SJSA1 (cell line): Measurements from ENCODE around the gene DELE1. TPM values are rescaled to one million over a fixed set of nuclear protein-coding genes. Genes with fewer than 3 reads are reported as not detected.
A peak's percentile ranks its signal among the peaks of the same experiment; 100 is the strongest.
"Not testable (repeated sequence)": the region's sequence is repeated elsewhere in the genome, so short reads cannot be mapped to it uniquely, and the experiment has no call there.

ENCODE experiments used
- DNase-seq, 2 experiments: peaks; one replicate each; pipeline ENCODE4 v3.0.0-alpha.2; 2015 to 2020; ENCODE audit warnings: low spot score in 2 of 2, low read depth in 1 of 2
- H3K27ac ChIP-seq: fragments of 250-450 bp; sonication (Bioruptor Pico); 2 replicates; pipeline ENCODE4 v1.5.1; 2020; ENCODE audit warnings: mild to moderate bottlenecking, moderate library complexity
- H3K27me3 ChIP-seq: fragments of 250-450 bp; sonication (Bioruptor Pico); replicated peaks from 2 replicates; pipeline ENCODE4 v1.5.1; 2020; ENCODE audit warnings: mild to moderate bottlenecking, moderate library complexity
- H3K36me3 ChIP-seq: fragments of 250-450 bp; sonication (Bioruptor Pico); 2 replicates; pipeline ENCODE4 v1.5.1; 2020; ENCODE audit warnings: mild to moderate bottlenecking
- H3K4me1 ChIP-seq: fragments of 250-450 bp; sonication (Bioruptor Pico); replicated peaks from 2 replicates; pipeline ENCODE4 v1.6.1; 2021; ENCODE audit warnings: mild to moderate bottlenecking
- H3K4me3 ChIP-seq: fragments of 250-450 bp; sonication (Bioruptor Pico); 2 replicates; pipeline ENCODE4 v1.5.1; 2020; ENCODE audit warnings: mild to moderate bottlenecking
- H3K9me3 ChIP-seq: fragments of 250-450 bp; sonication (Bioruptor Pico); replicated peaks from 2 replicates; pipeline ENCODE4 v1.5.1; 2020; ENCODE audit warnings: mild to moderate bottlenecking
- total RNA-seq: library from RNA; depleted of rRNA; stranded (reverse); fragments of >200 nt; shearing (Covaris generic); gene quantifications from 2 replicates; pipeline ENCODE4 v1.2.3, GENCODE V29; 2014

DELE1 gene
- total RNA-seq, 1 experiment from 2014 or later, result 72.3 TPM

GRCh38 chr5:141920771-141921170 lies 2.9 kb upstream of the DELE1 start:
- Histone ChIP-seq H3K27ac (no peak overlapping the region), H3K36me3 (peaks cover 16% of the 10 kb centered on the region), H3K4me3 (no peak overlapping the region), H3K27me3 (peaks cover 14% of the 10 kb centered on the region; the same call in 1 of the 2 replicates), H3K4me1 (peaks cover 13% of the 10 kb centered on the region), H3K9me3 (no peaks in the 10 kb centered on the region)
- no peak for DNase-seq

- H3K9me3 ChIP-seq, DNase-seq, H3K27me3 ChIP-seq: not testable (repeated sequence)
- H3K4me1 ChIP-seq, result peaks cover 13% of the 10 kb centered on the region
- peak overlapping the region; percentile 80 for H3K4me3 ChIP-seq
- H3K27ac ChIP-seq, result peak overlapping the region; percentile 94
- H3K36me3 ChIP-seq, result peaks cover 38% of the 10 kb centered on the region
These were observed 734 bp upstream of the DELE1 start for GRCh38 chr5:141922827-141923447.

GRCh38 chr5:141926434-141926833 lies 2.8 kb downstream of the DELE1 start:
- H3K4me1 ChIP-seq, result peaks cover 13% of the 10 kb centered on the region

GRCh38 chr5:141928051-141928450 lies 4.4 kb downstream of the DELE1 start:
- Histone ChIP-seq H3K4me3 (no peak overlapping the region), H3K27me3 (no peaks in the 10 kb centered on the region), H3K4me1 (peaks cover 9% of the 10 kb centered on the region), H3K36me3 (peaks cover 86% of the 10 kb centered on the region), H3K9me3 (no peaks in the 10 kb centered on the region; the same call in 1 of the 2 replicates), H3K27ac (no peak overlapping the region)
- DNase-seq, result no peak

More at GRCh38 chr5:141926434-141926833, 2.8 kb downstream of the DELE1 start:
- Histone ChIP-seq H3K9me3 (no peaks in the 10 kb centered on the region; the same call in 1 of the 2 replicates), H3K27ac (no peak overlapping the region), H3K4me3 (no peak overlapping the region), H3K27me3 (no peaks in the 10 kb centered on the region), H3K36me3 (peaks cover 73% of the 10 kb centered on the region)
- DNase-seq, result no peak

- Histone ChIP-seq H3K4me3 (no peak overlapping the region), H3K4me1 (peaks cover under 1% of the 10 kb centered on the region), H3K36me3 (peaks cover 94% of the 10 kb centered on the region), H3K27ac (no peak overlapping the region), H3K27me3 (no peaks in the 10 kb centered on the region), H3K9me3 (no peaks in the 10 kb centered on the region; the same call in 1 of the 2 replicates)
- no peak for DNase-seq
These were observed 5.9 kb downstream of the DELE1 start for GRCh38 chr5:141929398-141930058.

- H3K4me1 ChIP-seq, result no peaks in the 10 kb centered on the region
- no peaks in the 10 kb centered on the region for H3K27me3 ChIP-seq
- H3K27ac ChIP-seq, result no peak overlapping the region
- H3K4me3 ChIP-seq, result no peak overlapping the region
- H3K36me3 ChIP-seq, result peaks cover 96% of the 10 kb centered on the region
- H3K9me3 ChIP-seq, result no peaks in the 10 kb centered on the region; the same call in 1 of the 2 replicates
- DNase-seq, result no peak
These were observed 8.0 kb downstream of the DELE1 start for GRCh38 chr5:141931694-141932093.

GRCh38 chr5:141933151-141933550 lies 9.5 kb downstream of the DELE1 start:
- Histone ChIP-seq H3K36me3 (peaks cover 92% of the 10 kb centered on the region), H3K27ac (no peak overlapping the region), H3K27me3 (no peaks in the 10 kb centered on the region), H3K4me3 (no peak overlapping the region), H3K9me3 (no peaks in the 10 kb centered on the region; the same call in 1 of the 2 replicates), H3K4me1 (no peaks in the 10 kb centered on the region)
- no peak for DNase-seq

- peaks cover 89% of the 10 kb centered on the region for H3K36me3 ChIP-seq
- DNase-seq, result no peak
- no peaks in the 10 kb centered on the region; the same call in 1 of the 2 replicates for H3K9me3 ChIP-seq
- no peak overlapping the region for H3K4me3 ChIP-seq
- H3K27me3 ChIP-seq, result no peaks in the 10 kb centered on the region
- H3K4me1 ChIP-seq, result no peaks in the 10 kb centered on the region
- no peak overlapping the region for H3K27ac ChIP-seq
These were observed 10.6 kb downstream of the DELE1 start for GRCh38 chr5:141934099-141934844.

GRCh38 chr5:141935538-141935937 lies 11.9 kb downstream of the DELE1 start:
- Histone ChIP-seq H3K9me3 (no peaks in the 10 kb centered on the region), H3K27ac (no peak overlapping the region), H3K4me3 (no peak overlapping the region), H3K27me3 (no peaks in the 10 kb centered on the region), H3K36me3 (peaks cover 85% of the 10 kb centered on the region), H3K4me1 (peaks cover 2% of the 10 kb centered on the region; the same call in 1 of the 2 replicates)
- no peak for DNase-seq

- H3K4me3 ChIP-seq, result no peak overlapping the region
- no peak overlapping the region for H3K27ac ChIP-seq
- H3K9me3 ChIP-seq, result no peaks in the 10 kb centered on the region
- DNase-seq, result peak in 1 of 2 experiments; percentile 30
- no peaks in the 10 kb centered on the region for H3K27me3 ChIP-seq
- H3K36me3 ChIP-seq, result peaks cover 38% of the 10 kb centered on the region
- H3K4me1 ChIP-seq, result peaks cover 13% of the 10 kb centered on the region
These were observed 17.1 kb downstream of the DELE1 start for GRCh38 chr5:141940695-141941271.

- Histone ChIP-seq H3K4me3 (no peak overlapping the region), H3K27me3 (no peaks in the 10 kb centered on the region; the same call in 1 of the 2 replicates), H3K27ac (no peak overlapping the region), H3K9me3 (no peaks in the 10 kb centered on the region), H3K36me3 (peaks cover 33% of the 10 kb centered on the region), H3K4me1 (peaks cover 13% of the 10 kb centered on the region)
- no peak for DNase-seq
These were observed 17.6 kb downstream of the DELE1 start for GRCh38 chr5:141941307-141941706.

- H3K27ac ChIP-seq, result no peak overlapping the region
- no peaks in the 10 kb centered on the region; the same call in 1 of the 2 replicates for H3K27me3 ChIP-seq
- DNase-seq, result no peak
- no peaks in the 10 kb centered on the region for H3K9me3 ChIP-seq
- H3K4me3 ChIP-seq, result no peak overlapping the region
- H3K4me1 ChIP-seq, result peaks cover 13% of the 10 kb centered on the region
- H3K36me3 ChIP-seq, result peaks cover 28% of the 10 kb centered on the region
These were observed 18.1 kb downstream of the DELE1 start for GRCh38 chr5:141941779-141942178.

GRCh38 chr5:141942185-141942857 lies 18.6 kb downstream of the DELE1 start:
- Histone ChIP-seq H3K4me3 (no peak overlapping the region), H3K9me3 (no peaks in the 10 kb centered on the region), H3K36me3 (peaks cover 23% of the 10 kb centered on the region), H3K27ac (no peak overlapping the region), H3K4me1 (peaks cover 13% of the 10 kb centered on the region), H3K27me3 (no peaks in the 10 kb centered on the region; the same call in 1 of the 2 replicates)
- DNase-seq, result no peak
